GM20000 (cell line): ENCODE results near the gene TCF12.

ENCODE experiments used
- DNase-seq: peaks from one replicate; pipeline ENCODE4 v3.0.0; 2012; ENCODE audit warnings: low spot score
- TF ChIP-seq, protein P1 (sequence below): IDR thresholded peaks from 2 replicates; pipeline ENCODE4 v1.5.1; 2012; ENCODE audit warnings: mild to moderate bottlenecking, control low read depth; ENCODE audit errors: extremely low read depth, missing control alignments

The TCF12 gene

DNA sequence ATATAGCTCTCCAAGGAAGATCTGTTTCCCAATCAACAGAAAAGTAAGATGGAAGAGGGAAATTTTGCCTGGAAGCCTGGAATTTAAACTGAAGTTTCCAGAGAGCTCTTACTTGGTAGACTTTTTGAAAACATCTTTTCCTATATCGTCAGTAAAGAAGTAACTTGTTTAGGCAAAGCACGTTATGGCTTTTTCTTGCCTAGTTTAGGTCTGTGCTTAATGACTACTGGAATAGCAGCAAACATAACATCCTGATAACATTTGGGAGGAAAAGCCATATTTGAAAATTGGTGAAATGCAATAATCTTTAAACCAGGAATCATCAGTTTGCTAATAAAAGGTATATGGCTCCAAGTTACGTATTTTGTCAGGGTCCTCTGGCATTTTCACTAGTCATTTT is 297.4 kb downstream of the TCF12 start:
- DNase-seq = no peak
- TF ChIP-seq, protein P1, sequence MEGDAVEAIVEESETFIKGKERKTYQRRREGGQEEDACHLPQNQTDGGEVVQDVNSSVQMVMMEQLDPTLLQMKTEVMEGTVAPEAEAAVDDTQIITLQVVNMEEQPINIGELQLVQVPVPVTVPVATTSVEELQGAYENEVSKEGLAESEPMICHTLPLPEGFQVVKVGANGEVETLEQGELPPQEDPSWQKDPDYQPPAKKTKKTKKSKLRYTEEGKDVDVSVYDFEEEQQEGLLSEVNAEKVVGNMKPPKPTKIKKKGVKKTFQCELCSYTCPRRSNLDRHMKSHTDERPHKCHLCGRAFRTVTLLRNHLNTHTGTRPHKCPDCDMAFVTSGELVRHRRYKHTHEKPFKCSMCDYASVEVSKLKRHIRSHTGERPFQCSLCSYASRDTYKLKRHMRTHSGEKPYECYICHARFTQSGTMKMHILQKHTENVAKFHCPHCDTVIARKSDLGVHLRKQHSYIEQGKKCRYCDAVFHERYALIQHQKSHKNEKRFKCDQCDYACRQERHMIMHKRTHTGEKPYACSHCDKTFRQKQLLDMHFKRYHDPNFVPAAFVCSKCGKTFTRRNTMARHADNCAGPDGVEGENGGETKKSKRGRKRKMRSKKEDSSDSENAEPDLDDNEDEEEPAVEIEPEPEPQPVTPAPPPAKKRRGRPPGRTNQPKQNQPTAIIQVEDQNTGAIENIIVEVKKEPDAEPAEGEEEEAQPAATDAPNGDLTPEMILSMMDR = no peak

DNA sequence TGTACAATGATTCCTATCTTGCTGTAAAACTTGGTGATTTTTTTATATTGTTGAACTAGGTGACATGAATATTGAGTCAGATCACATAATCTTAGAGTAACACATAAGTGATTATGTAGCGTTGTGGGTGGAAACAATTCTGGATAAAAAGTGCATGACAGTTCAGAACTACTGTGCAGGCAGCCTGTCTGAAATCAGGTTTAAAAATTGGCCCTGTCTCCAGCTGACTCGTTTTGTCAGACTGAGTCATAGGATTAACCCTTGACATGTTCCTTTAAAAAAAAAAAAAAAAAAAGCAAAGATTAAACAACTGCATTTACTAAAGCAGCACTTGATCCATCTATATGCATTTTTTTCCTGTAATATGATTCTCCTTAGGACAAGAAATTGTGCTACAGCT is 297.8 kb downstream of the TCF12 start:
- no peak for DNase-seq
- TF ChIP-seq, protein P1 = no peak

DNA sequence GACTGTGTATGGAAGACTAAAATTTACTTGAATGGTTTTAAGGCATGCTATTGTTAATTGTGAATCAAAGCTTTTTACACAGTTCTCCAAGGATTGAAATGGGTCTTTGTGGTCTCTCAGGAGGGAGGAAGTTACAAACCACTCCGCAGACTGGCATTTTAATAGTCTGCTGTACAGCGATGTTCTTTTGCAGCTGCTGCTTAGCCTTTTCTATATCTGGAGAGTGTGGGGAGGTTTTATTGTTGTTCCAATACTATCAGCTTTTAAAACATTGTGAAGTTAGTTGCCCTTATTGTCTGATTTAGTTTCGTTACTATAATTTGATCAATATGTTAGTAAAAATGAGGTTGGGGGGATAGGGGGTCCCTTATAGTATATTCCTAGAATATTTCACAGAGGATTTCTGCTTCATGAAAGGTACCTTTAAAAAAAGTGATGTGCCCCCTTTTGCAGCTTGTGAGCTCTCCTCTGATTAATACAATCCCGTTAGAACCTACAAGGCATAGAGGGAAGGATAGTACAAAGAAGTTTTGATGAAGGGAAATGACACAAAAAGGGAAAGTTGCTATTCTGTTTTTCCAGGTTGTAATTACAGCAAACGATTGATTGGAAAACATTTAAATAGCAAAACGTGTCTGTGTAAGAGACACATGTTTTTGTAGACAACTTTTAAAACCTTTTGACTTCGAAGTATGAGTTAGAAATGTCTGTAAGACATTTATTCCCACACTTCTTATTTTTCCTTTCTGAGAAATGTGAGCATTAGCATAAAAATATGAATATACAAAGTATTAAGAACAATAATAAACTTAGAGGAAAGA is 299.5 kb downstream of the TCF12 start:
- TF ChIP-seq, protein P1 = no peak
- DNase-seq = no peak

DNA sequence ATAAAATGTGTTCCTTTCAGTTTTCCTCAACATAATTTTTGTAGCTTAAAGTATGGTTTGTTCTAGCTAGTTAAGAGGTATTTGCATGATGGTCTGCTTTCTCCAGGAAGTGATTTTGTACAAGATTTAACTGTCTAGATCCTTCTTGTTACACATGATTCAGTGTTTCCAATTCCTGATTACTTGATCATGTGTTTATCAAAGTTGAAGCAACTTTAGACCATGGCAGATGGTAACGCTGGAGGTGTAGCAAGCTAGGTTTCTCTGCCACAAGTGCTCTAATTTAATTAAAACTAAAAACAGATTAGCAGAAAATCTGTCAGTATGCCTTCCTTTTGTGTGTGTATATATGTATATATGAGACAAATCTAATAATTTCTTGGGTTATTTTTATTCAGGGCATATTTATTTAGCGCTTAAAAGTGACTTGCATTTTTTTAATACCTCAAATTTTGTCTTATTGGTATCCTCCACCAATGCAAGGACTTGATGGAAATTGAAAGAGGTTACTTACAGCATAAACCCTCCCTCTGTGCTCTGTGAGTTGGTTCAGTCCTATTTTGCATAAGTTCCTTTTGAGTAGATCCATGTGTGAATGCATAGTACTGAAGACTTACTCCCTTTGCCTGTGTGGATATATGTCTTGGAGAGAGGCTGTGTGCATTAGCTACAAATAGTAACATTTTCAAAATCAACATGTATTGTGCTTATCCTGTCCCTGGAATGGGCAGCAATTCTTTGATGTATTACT is 300.6 kb downstream of the TCF12 start:
- DNase-seq = no peak
- TF ChIP-seq, protein P1 = no peak

DNA sequence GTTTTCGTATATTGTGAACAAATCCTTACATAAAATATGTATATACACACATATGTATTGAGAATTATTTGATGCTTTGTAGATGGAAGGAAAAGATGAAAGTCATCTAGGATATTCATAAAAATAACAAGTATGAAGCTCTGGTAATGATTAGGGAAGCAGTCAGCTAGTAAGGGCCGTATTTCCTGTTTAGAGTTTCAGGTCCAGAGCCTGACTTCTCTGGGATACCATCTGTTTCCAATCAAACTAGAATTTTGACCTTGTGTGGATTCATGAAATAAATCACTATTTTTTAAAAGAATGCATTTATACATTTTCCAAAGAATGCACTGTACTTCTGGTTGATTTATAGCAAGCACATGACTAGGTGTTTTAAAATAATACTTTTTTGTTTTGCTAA is 301.8 kb downstream of the TCF12 start:
- TF ChIP-seq, protein P1 = no peak
- no peak for DNase-seq

DNA sequence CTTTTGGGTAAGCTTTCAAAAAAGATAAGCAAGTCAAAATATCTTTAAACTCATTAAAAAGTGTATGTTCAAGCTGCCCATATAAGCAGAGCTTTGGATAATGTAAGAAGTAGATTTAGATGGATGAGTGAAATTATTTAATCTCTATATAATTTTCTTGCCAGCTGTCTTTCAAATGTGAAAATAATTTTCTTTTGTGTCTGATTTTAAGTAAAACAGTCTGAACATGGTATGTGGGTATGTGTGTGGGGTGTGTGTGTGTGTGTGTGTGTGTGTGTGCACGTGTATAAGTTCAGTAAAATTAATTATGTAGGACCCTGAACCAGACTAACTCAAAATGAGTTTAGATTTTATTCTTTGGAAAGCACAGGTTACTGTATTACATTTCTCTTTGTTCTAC is 302.7 kb downstream of the TCF12 start:
- no peak for DNase-seq
- TF ChIP-seq, protein P1 = no peak

DNA sequence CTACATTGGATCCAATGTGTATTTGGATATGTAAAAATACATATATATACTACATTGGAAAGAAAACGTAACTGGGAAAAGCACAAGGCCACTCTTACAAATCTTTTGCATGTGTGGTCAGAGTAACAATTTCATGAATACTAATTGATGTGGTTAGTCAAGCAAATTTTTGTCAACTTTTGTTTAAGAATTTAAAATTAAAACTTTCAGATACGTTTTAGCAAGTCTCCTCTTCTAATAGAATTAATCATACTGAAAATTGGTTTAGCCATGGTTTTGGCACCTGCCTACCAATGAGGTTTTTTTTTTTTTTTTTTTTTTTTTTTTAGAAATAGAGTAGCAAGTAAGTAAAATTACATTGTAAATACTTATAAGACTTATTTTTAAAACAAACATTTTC is 304.9 kb downstream of the TCF12 start:
- DNase-seq = no peak
- TF ChIP-seq, protein P1 = no peak
